ENCODE measurements around the gene SYT7. TPM values are rescaled to one million over a fixed set of nuclear protein-coding genes. Genes with fewer than 3 reads are reported as not detected.

Gene SYT7
- total and polyA plus RNA-seq, 8 donors = 4.3 to 59.4 (median 12.5) TPM

GRCh38 chr11:61609000-61609979 is 28.4 kb upstream of the SYT7 start:
- ATAC-seq = peak in 2 of 4 donors; percentile 12 to 22
- no peak overlapping the region for H3K27ac ChIP-seq
- DNase-seq = peak in 1 of 6 donors; percentile 10

DNA sequence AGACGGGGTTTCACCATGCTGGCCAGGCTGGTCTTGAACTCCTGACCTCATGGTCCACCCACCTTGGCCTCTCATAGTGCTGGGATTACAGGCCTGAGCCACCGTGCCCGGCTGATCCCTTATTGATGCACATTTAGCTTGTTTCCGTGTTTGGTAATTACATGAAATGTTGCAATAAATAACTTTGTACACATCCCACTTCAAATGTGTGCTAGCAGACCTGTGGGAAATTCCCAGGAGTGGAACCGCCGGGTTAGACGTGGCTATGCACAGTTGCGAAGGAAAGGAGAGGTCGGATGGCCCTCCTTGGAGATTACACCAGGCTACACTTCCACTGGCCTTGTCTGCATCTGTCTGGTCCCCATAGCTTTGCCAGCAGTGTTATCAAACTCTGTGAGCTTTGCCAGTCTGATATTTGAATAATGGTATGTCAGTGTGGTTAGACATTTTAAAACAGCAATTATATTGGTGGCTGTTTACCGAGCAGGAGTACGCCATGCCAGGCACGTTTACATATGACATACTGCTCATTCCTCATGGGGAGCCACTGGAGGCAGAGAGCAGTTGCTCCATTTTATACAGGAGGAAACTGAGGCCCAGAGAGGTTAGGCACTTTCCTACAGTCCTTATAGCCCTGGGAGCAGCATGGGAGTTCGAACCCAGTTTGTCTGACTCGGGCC is 27.2 kb upstream of the SYT7 start:
- no peak overlapping the region for H3K27ac ChIP-seq
- DNase-seq (no peak), FAIRE-seq (no peak), ATAC-seq (no peak)
- H3K9me3 ChIP-seq = no peaks in the 10 kb centered on the region
- H3K27me3 ChIP-seq = no peaks in the 10 kb centered on the region
- no peaks in the 10 kb centered on the region for H3K4me1 ChIP-seq
- WGBS, 2 donors = 74 to 79% methylated on average over 14 of the region's 14 CpGs
- H3K4me3 ChIP-seq = no peak overlapping the region
- intact Hi-C loops (cut with DNase I) = no loop called here
- H3K36me3 ChIP-seq = no peaks in the 10 kb centered on the region
- no peak for TF ChIP-seq CTCF (IDR thresholded peaks at IDR 0.05)

More at GRCh38 chr11:61609000-61609979, 28.4 kb upstream of the SYT7 start:
- intact Hi-C loops (cut with DNase I) = no loop called here
- Histone ChIP-seq H3K9me3 (no peaks in the 10 kb centered on the region), H3K27me3 (no peaks in the 10 kb centered on the region), H3K36me3 (no peaks in the 10 kb centered on the region), H3K4me1 (no peaks in the 10 kb centered on the region), H3K4me3 (no peak overlapping the region)
- FAIRE-seq = no peak
- TF ChIP-seq CTCF (IDR thresholded peaks at IDR 0.05) = no peak
- WGBS, 2 donors = 46 to 53% methylated on average over 22 of the region's 22 CpGs

GRCh38 chr11:61607426-61607825 is 26.6 kb upstream of the SYT7 start:
- H3K4me1 ChIP-seq = no peaks in the 10 kb centered on the region
- no peak for DNase-seq
- no peak for FAIRE-seq
- no peaks in the 10 kb centered on the region for H3K27me3 ChIP-seq
- no peaks in the 10 kb centered on the region for H3K36me3 ChIP-seq
- TF ChIP-seq CTCF (IDR thresholded peaks at IDR 0.05) = no peak
- H3K9me3 ChIP-seq = no peaks in the 10 kb centered on the region
- intact Hi-C loops (cut with DNase I) = no loop called here
- no peak overlapping the region for H3K4me3 ChIP-seq
- no peak for ATAC-seq
- no peak overlapping the region for H3K27ac ChIP-seq
- WGBS, 2 donors = 71 to 78% methylated on average over 3 of the region's 3 CpGs

- Histone ChIP-seq H3K4me1 (no peaks in the 10 kb centered on the region), H3K27ac (peak overlapping the region in 1 of 4 donors; percentile 12), H3K4me3 (no peak overlapping the region), H3K9me3 (no peaks in the 10 kb centered on the region), H3K27me3 (no peaks in the 10 kb centered on the region), H3K36me3 (no peaks in the 10 kb centered on the region)
- no peak for FAIRE-seq
- intact Hi-C loops (cut with DNase I) = no loop called here
- WGBS, 2 donors = 74 to 81% methylated on average over 6 of the region's 6 CpGs
- DNase-seq = peak in 1 of 6 donors; percentile 28
- TF ChIP-seq CTCF (IDR thresholded peaks at IDR 0.05) = no peak
- peak in 2 of 4 donors; percentile 9 to 44 for ATAC-seq
Measured at GRCh38 chr11:61603667-61604066, 22.8 kb upstream of the SYT7 start.
